ENCODE measurements around the gene TXNRD2.

Gene TXNRD2

GRCh38 chr22:19961201-19961580 lies 19.6 kb upstream of the TXNRD2 start:
- TF ChIP-seq MAX (IDR thresholded peaks at IDR 0.05) (no peak), CEBPB (IDR thresholded peaks at IDR 0.05) (no peak), CREB1 (IDR thresholded peaks at IDR 0.05; ENCODE audit: low read depth) (no peak), TAF1 (IDR thresholded peaks at IDR 0.05; ENCODE audit: low read depth) (no peak), ZBTB7A (IDR thresholded peaks at IDR 0.05; ENCODE audit: low read depth) (no peak), REST (IDR thresholded peaks at IDR 0.05; ENCODE audit: low read depth) (no peak), FOXM1 (IDR thresholded peaks at IDR 0.05; ENCODE audit: borderline replicate concordance, low read depth) (no peak), EGR1 (IDR thresholded peaks at IDR 0.05) (no peak), YY1 (IDR thresholded peaks at IDR 0.05; ENCODE audit: low read depth) (no peak)
- TF ChIP-seq, protein P1, sequence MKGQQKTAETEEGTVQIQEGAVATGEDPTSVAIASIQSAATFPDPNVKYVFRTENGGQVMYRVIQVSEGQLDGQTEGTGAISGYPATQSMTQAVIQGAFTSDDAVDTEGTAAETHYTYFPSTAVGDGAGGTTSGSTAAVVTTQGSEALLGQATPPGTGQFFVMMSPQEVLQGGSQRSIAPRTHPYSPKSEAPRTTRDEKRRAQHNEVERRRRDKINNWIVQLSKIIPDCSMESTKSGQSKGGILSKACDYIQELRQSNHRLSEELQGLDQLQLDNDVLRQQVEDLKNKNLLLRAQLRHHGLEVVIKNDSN (IDR thresholded peaks at IDR 0.05): no peak

- no peak for TF ChIP-seq TAF1 (IDR thresholded peaks at IDR 0.05; ENCODE audit: low read depth)
These were observed 19.0 kb upstream of the TXNRD2 start for GRCh38 chr22:19960491-19961200.

DNA sequence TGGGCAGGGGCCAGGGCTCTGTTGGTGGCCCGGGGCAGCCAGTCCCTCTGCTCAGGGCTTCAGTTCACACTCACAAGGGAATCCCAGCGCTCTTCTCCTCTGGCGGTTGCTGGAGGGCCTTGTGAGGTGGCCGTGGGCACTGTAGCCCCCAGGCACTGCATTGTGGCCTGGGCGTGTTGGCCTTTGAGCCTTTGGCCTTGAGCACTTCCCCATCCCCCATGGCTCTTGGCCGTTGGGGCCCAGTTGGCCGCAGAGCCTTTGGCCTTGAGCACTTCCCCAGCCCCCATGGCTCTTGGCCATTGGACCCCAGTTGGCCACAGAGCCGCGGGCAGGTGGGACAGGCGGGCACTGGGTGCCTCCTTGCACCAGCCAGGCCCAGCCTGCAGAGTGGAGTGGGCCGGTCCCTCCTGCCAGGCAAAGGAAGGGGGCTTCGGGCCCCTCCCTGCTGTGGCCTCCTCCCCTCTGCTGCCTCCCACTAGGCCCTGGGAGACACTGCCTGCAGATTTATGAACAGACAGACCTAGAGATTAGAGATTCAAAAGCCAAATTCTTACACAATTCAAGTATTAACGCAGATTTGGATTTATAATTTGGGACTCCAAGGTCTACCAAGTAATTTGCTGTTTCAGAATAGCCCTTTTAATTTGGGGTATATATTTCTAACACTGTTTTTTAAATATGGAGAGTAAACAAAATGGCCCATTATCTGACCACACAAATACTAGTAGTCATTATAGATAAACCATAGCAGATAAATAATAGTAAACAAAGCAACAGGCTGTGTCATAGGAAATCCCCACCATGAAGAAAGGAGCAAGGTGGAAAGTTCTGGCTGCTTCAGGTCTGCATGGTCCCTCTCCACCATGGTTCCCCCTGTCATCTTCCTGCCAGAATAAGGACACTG lies 18.2 kb upstream of the TXNRD2 start:
- peak; percentile 78 for TF ChIP-seq ZBTB7A (IDR thresholded peaks at IDR 0.05; ENCODE audit: low read depth)
- TF ChIP-seq TCF12 (IDR thresholded peaks at IDR 0.05; ENCODE audit: low read depth): no peak

DNA sequence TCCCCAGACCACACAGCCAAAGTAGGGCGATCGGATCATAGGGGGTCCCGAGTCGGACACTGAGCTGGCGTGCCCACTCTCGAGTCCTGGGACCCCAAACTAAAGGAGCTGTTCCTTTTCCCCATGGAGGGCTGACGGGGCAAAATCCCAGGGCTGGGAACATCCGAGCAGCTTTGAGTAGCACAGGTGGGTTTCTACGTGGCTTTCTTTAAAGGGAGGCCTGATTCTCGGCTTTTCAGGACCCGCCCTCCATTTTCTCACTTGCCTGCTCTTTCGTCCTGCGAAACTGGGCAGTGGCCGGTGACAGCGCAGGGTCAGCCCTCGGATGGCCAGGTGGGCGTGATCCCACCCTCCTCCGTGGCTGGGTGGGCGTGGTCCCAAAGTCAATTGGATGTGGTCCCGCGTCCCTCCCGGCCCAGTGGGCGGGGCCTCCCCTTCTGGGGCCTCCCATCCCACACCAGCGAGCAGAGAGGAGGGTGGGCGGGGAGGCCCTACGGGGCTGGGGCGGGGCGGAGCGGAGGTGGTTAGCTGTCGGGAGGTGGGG lies 17.5 kb upstream of the TXNRD2 start:
- TF ChIP-seq TAF1 (IDR thresholded peaks at IDR 0.05; ENCODE audit: low read depth) (peak; percentile 40; the same call in 1 of the 2 replicates), NFIC (IDR thresholded peaks at IDR 0.05) (no peak), YY1 (IDR thresholded peaks at IDR 0.05; ENCODE audit: low read depth) (0 out of 2 replicates have a peak, but pooled peaks have one; percentile 30), EGR1 (IDR thresholded peaks at IDR 0.05) (peak; percentile 64; the same call in 1 of the 2 replicates), FOXM1 (IDR thresholded peaks at IDR 0.05; ENCODE audit: borderline replicate concordance, low read depth) (no peak), TCF12 (IDR thresholded peaks at IDR 0.05; ENCODE audit: low read depth) (no peak), CREB1 (IDR thresholded peaks at IDR 0.05; ENCODE audit: low read depth) (no peak)

DNA sequence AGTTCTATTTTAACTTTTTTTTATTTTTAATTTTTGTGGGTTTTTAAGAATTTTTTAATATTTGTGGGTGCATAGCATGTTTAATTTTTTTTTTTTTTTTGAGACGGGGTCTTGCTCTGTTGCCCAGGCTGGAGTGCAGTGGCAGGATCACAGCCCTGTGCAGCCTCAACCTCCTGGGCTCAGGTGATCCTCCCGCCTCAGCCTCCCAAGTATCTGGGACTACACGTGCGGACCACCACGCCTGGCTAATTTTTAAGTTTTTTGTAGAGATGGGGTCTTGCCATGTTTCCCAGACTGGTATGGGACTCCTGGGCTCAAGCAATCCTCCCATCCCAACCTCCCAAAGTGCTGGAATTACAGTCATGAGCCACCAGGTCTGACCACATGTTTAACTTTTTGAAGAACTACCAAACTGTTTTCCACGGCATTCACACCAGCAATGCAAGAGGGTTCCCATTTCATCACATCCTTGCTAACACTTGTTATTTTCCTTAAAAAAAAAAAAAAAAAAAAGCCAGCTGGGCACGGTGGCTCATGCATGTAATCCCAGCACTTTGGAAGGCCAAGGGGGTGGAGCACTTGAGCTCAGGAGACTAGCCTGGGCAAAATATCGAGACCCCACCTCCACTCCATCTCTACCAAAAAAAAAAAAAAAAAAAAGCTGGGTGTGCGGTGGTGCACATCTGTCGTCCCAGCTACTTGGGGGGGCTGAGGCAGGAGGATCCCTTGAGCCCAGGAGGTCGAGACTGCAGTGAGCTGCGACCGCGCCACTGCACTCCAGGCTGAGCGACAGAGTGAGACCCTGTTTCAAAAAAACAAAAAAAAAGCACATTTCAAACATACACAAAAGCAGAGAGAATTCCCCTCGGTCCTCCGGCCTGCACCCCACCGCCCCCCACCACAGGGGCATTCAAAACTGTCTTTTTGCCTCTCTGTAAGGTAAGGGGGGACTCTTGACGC lies 16.7 kb upstream of the TXNRD2 start:
- TF ChIP-seq TCF12 (IDR thresholded peaks at IDR 0.05; ENCODE audit: low read depth): no peak
- TF ChIP-seq, protein P1 (IDR thresholded peaks at IDR 0.05): no peak
- no peak for TF ChIP-seq YY1 (IDR thresholded peaks at IDR 0.05; ENCODE audit: low read depth)
- no peak for TF ChIP-seq ZBTB7A (IDR thresholded peaks at IDR 0.05; ENCODE audit: low read depth)
- TF ChIP-seq CEBPB (IDR thresholded peaks at IDR 0.05): no peak
- TF ChIP-seq RAD21 (IDR thresholded peaks at IDR 0.05; ENCODE audit: low read depth): no peak
- TF ChIP-seq TEAD4 (IDR thresholded peaks at IDR 0.05): no peak
- TF ChIP-seq NFIC (IDR thresholded peaks at IDR 0.05): no peak
- TF ChIP-seq TAF1 (IDR thresholded peaks at IDR 0.05; ENCODE audit: low read depth): no peak
- no peak for TF ChIP-seq CREB1 (IDR thresholded peaks at IDR 0.05; ENCODE audit: low read depth)
- TF ChIP-seq REST (IDR thresholded peaks at IDR 0.05; ENCODE audit: low read depth): no peak
- TF ChIP-seq EGR1 (IDR thresholded peaks at IDR 0.05): no peak

All from Ishikawa (cell line).